ENCODE data around the gene OR2A5.

Gene OR2A5

GRCh38 chr7:144022169-144022568 lies 26.6 kb upstream of the OR2A5 start:
- no peak overlapping the region for H3K4me2 ChIP-seq
- TF ChIP-seq, protein P1, sequence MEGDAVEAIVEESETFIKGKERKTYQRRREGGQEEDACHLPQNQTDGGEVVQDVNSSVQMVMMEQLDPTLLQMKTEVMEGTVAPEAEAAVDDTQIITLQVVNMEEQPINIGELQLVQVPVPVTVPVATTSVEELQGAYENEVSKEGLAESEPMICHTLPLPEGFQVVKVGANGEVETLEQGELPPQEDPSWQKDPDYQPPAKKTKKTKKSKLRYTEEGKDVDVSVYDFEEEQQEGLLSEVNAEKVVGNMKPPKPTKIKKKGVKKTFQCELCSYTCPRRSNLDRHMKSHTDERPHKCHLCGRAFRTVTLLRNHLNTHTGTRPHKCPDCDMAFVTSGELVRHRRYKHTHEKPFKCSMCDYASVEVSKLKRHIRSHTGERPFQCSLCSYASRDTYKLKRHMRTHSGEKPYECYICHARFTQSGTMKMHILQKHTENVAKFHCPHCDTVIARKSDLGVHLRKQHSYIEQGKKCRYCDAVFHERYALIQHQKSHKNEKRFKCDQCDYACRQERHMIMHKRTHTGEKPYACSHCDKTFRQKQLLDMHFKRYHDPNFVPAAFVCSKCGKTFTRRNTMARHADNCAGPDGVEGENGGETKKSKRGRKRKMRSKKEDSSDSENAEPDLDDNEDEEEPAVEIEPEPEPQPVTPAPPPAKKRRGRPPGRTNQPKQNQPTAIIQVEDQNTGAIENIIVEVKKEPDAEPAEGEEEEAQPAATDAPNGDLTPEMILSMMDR (conservative IDR thresholded peaks at IDR 0.05; ENCODE audit: low read depth, low read length), result no peak

DNA sequence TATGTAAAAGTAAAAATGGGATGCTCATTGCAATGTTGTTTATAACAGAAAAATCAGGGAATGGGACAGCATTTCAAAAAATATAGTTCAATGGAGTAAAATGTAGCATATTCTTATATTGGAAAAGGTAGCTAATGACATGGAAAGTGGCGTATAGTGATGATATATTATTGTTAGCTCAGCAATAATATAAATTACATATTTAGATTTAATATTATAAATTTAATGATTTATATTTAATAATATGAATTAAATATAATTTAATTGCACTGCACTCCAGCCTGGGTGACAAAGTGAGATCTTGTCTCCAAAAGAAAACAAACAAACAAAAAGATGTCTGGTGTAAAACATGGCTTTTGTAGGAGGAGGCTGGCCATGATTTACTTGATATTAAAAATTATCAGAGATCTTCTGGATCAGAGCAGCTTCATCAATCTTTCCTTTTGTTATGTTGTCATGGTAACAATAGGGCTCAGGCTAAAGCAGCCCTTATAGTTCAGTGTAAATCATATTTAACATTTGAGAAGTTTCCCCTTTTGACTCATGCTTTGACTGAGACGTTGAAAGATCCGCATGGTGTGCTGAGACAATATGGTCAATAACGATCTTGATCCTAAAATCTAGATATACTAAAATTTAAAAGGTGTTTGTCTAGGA lies 25.4 kb upstream of the OR2A5 start:
- H3K4me1 ChIP-seq (ENCODE audit: low read depth, poor library complexity, severe bottlenecking), result no peaks in the 10 kb centered on the region
- TF ChIP-seq, protein P1 (conservative IDR thresholded peaks at IDR 0.05; ENCODE audit: low read depth, low read length), result no peak
- H3K27ac ChIP-seq, result no peak overlapping the region
- H3K9ac ChIP-seq, result no peak overlapping the region
- H3K4me2 ChIP-seq, result no peak overlapping the region
- H3K27me3 ChIP-seq (ENCODE audit: insufficient read depth, low read depth), result no peaks in the 10 kb centered on the region
- no peaks in the 10 kb centered on the region for H3K36me3 ChIP-seq (ENCODE audit: insufficient read depth)
- H3K79me2 ChIP-seq (ENCODE audit: insufficient read depth, low read depth), result no peaks in the 10 kb centered on the region
- no peak overlapping the region for H3K4me3 ChIP-seq (IDR thresholded peaks at IDR 0.05; ENCODE audit: insufficient read depth, low read depth, low read length)
- H4K20me1 ChIP-seq (ENCODE audit: insufficient read depth), result no peaks in the 10 kb centered on the region
- no peak overlapping the region for H2AFZ ChIP-seq (ENCODE audit: low read depth)

More at GRCh38 chr7:144022169-144022568, 26.6 kb upstream of the OR2A5 start:
- H4K20me1 ChIP-seq (ENCODE audit: insufficient read depth), result no peaks in the 10 kb centered on the region
- H2AFZ ChIP-seq (ENCODE audit: low read depth), result no peak overlapping the region
- no peaks in the 10 kb centered on the region for H3K79me2 ChIP-seq (ENCODE audit: insufficient read depth, low read depth)
- H3K27me3 ChIP-seq (ENCODE audit: insufficient read depth, low read depth), result no peaks in the 10 kb centered on the region
- H3K4me1 ChIP-seq (ENCODE audit: low read depth, poor library complexity, severe bottlenecking), result no peaks in the 10 kb centered on the region
- H3K4me3 ChIP-seq (IDR thresholded peaks at IDR 0.05; ENCODE audit: insufficient read depth, low read depth, low read length), result no peak overlapping the region
- H3K9ac ChIP-seq, result no peak overlapping the region
- no peak overlapping the region for H3K27ac ChIP-seq
- H3K36me3 ChIP-seq (ENCODE audit: insufficient read depth), result no peaks in the 10 kb centered on the region

DNA sequence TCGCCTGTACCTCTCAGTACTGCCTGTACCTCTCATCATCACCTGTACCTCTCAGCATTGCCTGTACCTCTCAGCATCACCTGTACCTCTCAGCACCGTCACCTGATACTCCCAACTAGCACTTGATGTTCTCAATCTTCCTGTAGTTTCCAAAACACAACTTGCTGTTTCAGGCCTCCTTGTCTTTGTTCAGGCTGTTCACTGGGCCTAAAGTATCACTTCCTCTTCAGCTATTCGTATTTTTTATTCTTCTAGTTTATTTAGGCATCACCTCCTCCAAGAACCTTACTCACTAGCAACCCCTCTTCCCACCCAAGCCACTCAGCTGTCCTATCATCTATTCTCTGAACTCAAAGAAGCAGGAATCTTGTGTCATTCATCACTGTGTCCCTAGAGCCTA lies 24.5 kb upstream of the OR2A5 start:
- H3K79me2 ChIP-seq (ENCODE audit: insufficient read depth, low read depth), result no peaks in the 10 kb centered on the region
- H3K4me1 ChIP-seq (ENCODE audit: low read depth, poor library complexity, severe bottlenecking), result no peaks in the 10 kb centered on the region
- H4K20me1 ChIP-seq (ENCODE audit: insufficient read depth), result no peaks in the 10 kb centered on the region
- H3K27ac ChIP-seq, result no peak overlapping the region
- H3K27me3 ChIP-seq (ENCODE audit: insufficient read depth, low read depth), result no peaks in the 10 kb centered on the region
- no peak overlapping the region for H2AFZ ChIP-seq (ENCODE audit: low read depth)
- no peaks in the 10 kb centered on the region for H3K36me3 ChIP-seq (ENCODE audit: insufficient read depth)
- no peak overlapping the region for H3K4me2 ChIP-seq
- H3K9ac ChIP-seq, result no peak overlapping the region
- TF ChIP-seq, protein P1 (conservative IDR thresholded peaks at IDR 0.05; ENCODE audit: low read depth, low read length), result no peak
- H3K4me3 ChIP-seq (IDR thresholded peaks at IDR 0.05; ENCODE audit: insufficient read depth, low read depth, low read length), result no peak overlapping the region

- Histone ChIP-seq H3K4me3 (IDR thresholded peaks at IDR 0.05; ENCODE audit: insufficient read depth, low read depth, low read length) (no peak overlapping the region), H3K9ac (no peak overlapping the region), H3K4me2 (no peak overlapping the region), H3K36me3 (ENCODE audit: insufficient read depth) (no peaks in the 10 kb centered on the region), H3K79me2 (ENCODE audit: insufficient read depth, low read depth) (no peaks in the 10 kb centered on the region), H3K27ac (no peak overlapping the region), H3K27me3 (ENCODE audit: insufficient read depth, low read depth) (no peaks in the 10 kb centered on the region), H4K20me1 (ENCODE audit: insufficient read depth) (no peaks in the 10 kb centered on the region), H3K4me1 (ENCODE audit: low read depth, poor library complexity, severe bottlenecking) (no peaks in the 10 kb centered on the region), H2AFZ (ENCODE audit: low read depth) (no peak overlapping the region)
- TF ChIP-seq, protein P1 (conservative IDR thresholded peaks at IDR 0.05; ENCODE audit: low read depth, low read length), result no peak
Measured at GRCh38 chr7:144026203-144026883, 22.4 kb upstream of the OR2A5 start.

Data from KMS-11 (cell line).